Measurements from ENCODE around the gene GNL3L. TPM values are rescaled to one million over a fixed set of nuclear protein-coding genes. Genes with fewer than 3 reads are reported as not detected.
"Not testable (repeated sequence)": the region's sequence is repeated elsewhere in the genome, so short reads cannot be mapped to it uniquely, and the experiment has no call there.

The GNL3L gene
- polyA plus RNA-seq, 4 donors: 12.6 to 21.2 (median 16.8) TPM

GRCh38 chrX:54555006-54555405, 25.0 kb downstream of the GNL3L start:
- DNase-seq (ENCODE audit: low read depth in 4 of 4, low spot score in 3 of 4): not testable (repeated sequence)

GRCh38 chrX:54560411-54560810, 30.4 kb downstream of the GNL3L start:
- DNase-seq (ENCODE audit: low read depth in 4 of 4, low spot score in 3 of 4): no peak

DNA sequence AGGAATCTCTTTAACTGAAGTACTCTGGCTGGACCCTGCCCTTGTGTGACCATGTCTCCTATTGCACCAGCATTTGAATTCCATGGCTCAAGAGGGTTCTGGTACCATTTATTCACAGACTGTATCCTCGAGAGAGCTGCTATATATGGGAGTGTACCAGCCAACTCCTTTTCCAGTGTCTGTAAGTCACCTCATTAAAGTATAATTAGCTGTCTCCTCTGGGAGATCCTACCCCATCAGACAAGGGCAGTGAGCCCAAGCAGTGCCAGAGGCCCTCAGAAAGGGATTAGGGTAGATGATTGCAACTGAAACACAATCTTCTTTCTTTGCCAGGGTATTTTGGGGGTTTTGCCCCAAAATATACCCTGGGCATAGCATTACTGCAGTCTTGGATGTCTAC, 31.6 kb downstream of the GNL3L start:
- DNase-seq (ENCODE audit: low read depth in 4 of 4, low spot score in 3 of 4): no peak

DNA sequence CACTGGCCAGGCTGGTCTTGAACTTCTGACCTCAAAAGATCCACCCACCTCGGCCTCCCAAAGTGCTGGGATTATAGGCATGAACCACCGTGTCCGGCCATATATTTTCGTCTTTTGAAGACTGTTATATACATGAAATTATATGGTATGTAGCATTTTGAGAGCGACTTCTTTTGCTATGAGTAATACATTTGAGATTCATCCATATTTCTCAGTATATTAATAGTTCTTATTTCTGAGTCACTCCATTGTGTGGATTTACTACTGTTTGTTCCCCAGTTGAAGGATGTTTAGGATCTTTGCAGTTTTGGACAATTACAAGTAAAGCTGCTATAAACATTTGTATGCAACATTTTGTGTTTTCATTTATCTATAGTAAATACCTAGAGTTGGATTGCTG, 34.9 kb downstream of the GNL3L start:
- DNase-seq (ENCODE audit: low read depth in 4 of 4, low spot score in 3 of 4): no peak

- DNase-seq (ENCODE audit: low read depth in 4 of 4, low spot score in 3 of 4): no peak
These were observed 40.3 kb downstream of the GNL3L start for GRCh38 chrX:54570332-54570731.

- not testable (repeated sequence) for DNase-seq (ENCODE audit: low read depth in 4 of 4, low spot score in 3 of 4)
These were observed 42.6 kb downstream of the GNL3L start for GRCh38 chrX:54572641-54573040.

DNA sequence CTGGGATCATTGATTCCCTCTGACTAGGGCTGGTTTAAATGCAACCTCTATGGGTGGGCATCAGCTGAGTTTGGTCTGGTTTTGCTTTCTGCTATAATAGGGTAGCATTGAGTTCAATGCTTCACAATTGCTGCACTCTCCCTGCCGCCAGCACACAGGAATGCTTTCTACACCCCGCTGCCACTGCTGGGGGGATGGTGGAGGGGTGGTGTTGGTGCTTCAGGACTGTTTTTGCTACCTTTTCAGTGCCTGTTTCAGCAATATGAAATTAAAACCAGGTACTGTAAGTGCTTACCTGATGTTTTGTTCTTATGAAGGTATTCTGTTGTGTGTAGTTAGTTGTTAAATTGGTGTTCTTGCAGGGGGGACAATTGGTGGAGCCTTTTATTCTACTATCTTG, 67.7 kb downstream of the GNL3L start:
- DNase-seq (ENCODE audit: low read depth in 4 of 4, low spot score in 3 of 4): no peak

DNA sequence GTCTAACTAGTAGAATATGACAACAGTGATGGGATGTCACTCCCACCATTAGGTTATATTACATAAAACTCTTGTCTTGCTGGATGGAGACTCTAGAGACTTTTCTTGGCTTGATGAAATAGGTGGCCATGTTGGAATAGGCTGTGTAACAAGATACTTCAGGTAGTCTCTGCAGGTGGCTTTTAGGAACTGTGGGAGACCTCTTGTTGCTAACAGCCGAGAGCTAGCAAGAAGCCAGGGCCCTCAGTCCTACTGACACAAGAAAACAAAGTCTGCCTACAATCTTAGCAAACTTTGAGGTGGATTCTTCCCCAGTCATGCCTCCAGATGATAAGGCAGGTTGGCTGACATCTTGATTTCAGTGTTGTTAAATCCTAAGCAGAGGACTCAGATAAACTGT, 72.5 kb downstream of the GNL3L start:
- no peak for DNase-seq (ENCODE audit: low read depth in 4 of 4, low spot score in 3 of 4)

Other genes starting within 250 kb of the GNL3L start
- gene WNK3, start 172.2 kb upstream of the GNL3L start, polyA plus RNA-seq (ENCODE audit: insufficient read length in 4 of 4): 1 to 10 TPM; 2.7 to 5.4 (median 5.1) TPM
- gene TSR2, start 89.8 kb upstream of the GNL3L start, polyA plus RNA-seq (ENCODE audit: insufficient read length in 4 of 4): 10 to 100 TPM; 47.6 to 58.4 (median 51.1) TPM
- 10 to 100 TPM; 18.4 to 32.0 (median 21.0) TPM for gene FGD1, start 34.0 kb upstream of the GNL3L start, polyA plus RNA-seq (ENCODE audit: insufficient read length in 4 of 4)